Activated CD4-positive, alpha-beta T cell treated with anti-CD3 and anti-CD28 coated beads, Interleukin-2, Interleukin-6, amounts not matched to agents 100 ng/mL and 50 ng/mL, durations not matched to agents 16 hours and 8 hours (primary cell): ENCODE data around the gene RADIL.

ENCODE experiments used
- DNase-seq: peaks from one replicate; pipeline ENCODE4 v3.0.0-alpha.2; 2020

RADIL gene

GRCh38 chr7:4825081-4825480 is 58.4 kb downstream of the RADIL start:
- no peak for DNase-seq

- DNase-seq, result no peak
Measured at GRCh38 chr7:4824120-4824775, 59.3 kb downstream of the RADIL start.

GRCh38 chr7:4823441-4824119 is 59.9 kb downstream of the RADIL start:
- no peak for DNase-seq

- DNase-seq, result no peak
Measured at GRCh38 chr7:4822677-4823076, 60.8 kb downstream of the RADIL start.

- DNase-seq, result no peak
Measured at GRCh38 chr7:4820967-4821471, 62.5 kb downstream of the RADIL start.

- no peak for DNase-seq
Measured at GRCh38 chr7:4820405-4820966, 63.0 kb downstream of the RADIL start.

- DNase-seq, result no peak
Measured at GRCh38 chr7:4819560-4820404, 63.7 kb downstream of the RADIL start.

GRCh38 chr7:4818000-4818794 is 65.3 kb downstream of the RADIL start:
- no peak for DNase-seq

- DNase-seq, result no peak
Measured at GRCh38 chr7:4817178-4817901, 66.2 kb downstream of the RADIL start.

GRCh38 chr7:4816419-4817080 is 67.0 kb downstream of the RADIL start:
- no peak for DNase-seq

- no peak for DNase-seq
Measured at GRCh38 chr7:4815609-4816418, 67.7 kb downstream of the RADIL start.

GRCh38 chr7:4815121-4815520 is 68.4 kb downstream of the RADIL start:
- DNase-seq, result no peak

- DNase-seq, result no peak
Measured at GRCh38 chr7:4814433-4814832, 69.1 kb downstream of the RADIL start.

GRCh38 chr7:4809666-4810065 is 73.8 kb downstream of the RADIL start:
- DNase-seq, result no peak

- DNase-seq, result no peak
Measured at GRCh38 chr7:4809091-4809591, 74.4 kb downstream of the RADIL start.

- DNase-seq, result no peak
Measured at GRCh38 chr7:4808565-4808964, 75.0 kb downstream of the RADIL start.

- DNase-seq, result no peak
Measured at GRCh38 chr7:4808026-4808425, 75.5 kb downstream of the RADIL start.

- no peak for DNase-seq
Measured at GRCh38 chr7:4807598-4808016, 75.9 kb downstream of the RADIL start.

GRCh38 chr7:4806983-4807597 is 76.4 kb downstream of the RADIL start:
- DNase-seq, result no peak

- no peak for DNase-seq
Measured at GRCh38 chr7:4805984-4806300, 77.6 kb downstream of the RADIL start.
